Cortex of kidney (tissue), 1 donor: Measurements from ENCODE around the gene FBXW10B.
"Not testable (repeated sequence)": the region's sequence is repeated elsewhere in the genome, so short reads cannot be mapped to it uniquely, and the experiment has no call there.

Source experiments
- DNase-seq: peaks from one replicate; lab custom pipeline; 2025; lab: John Stamatoyannopoulos, UW

FBXW10B gene, protein sequence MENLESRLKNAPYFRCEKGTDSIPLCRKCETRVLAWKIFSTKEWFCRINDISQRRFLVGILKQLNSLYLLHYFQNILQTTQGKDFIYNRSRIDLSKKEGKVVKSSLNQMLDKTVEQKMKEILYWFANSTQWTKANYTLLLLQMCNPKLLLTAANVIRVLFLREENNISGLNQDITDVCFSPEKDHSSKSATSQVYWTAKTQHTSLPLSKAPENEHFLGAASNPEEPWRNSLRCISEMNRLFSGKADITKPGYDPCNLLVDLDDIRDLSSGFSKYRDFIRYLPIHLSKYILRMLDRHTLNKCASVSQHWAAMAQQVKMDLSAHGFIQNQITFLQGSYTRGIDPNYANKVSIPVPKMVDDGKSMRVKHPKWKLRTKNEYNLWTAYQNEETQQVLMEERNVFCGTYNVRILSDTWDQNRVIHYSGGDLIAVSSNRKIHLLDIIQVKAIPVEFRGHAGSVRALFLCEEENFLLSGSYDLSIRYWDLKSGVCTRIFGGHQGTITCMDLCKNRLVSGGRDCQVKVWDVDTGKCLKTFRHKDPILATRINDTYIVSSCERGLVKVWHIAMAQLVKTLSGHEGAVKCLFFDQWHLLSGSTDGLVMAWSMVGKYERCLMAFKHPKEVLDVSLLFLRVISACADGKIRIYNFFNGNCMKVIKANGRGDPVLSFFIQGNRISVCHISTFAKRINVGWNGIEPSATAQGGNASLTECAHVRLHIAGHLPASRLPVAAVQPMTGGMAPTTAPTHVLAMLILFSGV

GRCh38 chr17:15619331-15620058 lies at the start of gene FBXW10B:
FBXW10B (minus strand) TSS chr17:15619704; CDS start chr17:15619512, 192 bp downstream.
- not testable (repeated sequence) for DNase-seq

- no peak for DNase-seq
Observed at GRCh38 chr17:15663691-15664090, 44.2 kb upstream of the FBXW10B start.

DNA sequence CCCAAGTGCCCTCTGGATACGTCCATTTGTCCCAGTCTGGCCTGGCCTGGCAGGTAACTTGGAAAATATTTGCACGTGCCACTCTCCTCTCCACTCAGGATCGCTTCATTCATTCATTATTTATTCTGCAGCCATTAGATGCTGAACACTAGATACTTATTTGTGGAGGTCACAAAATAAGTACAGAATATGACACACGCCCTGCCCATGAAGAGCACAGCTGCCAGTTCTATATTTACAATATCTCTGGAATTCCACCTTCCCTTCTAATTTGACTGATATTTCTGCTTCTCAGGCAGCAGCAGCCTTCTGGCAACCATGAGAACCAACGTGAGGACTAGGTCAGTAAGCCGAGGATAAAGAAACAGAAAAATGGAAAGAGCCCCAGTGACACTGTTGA lies 43.7 kb upstream of the FBXW10B start:
- DNase-seq = no peak

DNA sequence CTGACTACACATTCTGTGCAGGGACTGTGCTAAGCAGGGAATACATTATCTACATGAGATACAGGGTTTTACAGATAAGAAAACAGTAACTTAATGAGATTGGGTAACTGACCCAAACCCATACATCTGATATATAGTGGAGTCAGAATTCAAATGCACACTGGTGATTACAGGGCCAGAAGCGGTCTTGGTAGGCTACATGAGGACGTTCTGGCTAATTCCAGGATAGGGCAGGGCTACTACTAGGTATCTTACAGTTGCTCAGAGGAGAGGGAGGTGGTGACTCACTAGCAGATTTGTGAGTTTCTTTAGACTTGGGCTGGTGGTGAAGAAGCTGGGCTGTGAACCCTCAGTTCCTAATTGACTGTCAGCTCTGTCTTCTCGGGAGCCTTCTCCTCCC lies 43.2 kb upstream of the FBXW10B start:
- DNase-seq = no peak

- no peak for DNase-seq
Observed at GRCh38 chr17:15660077-15660476, 40.6 kb upstream of the FBXW10B start.

GRCh38 chr17:15659663-15660062 lies 40.2 kb upstream of the FBXW10B start:
- no peak for DNase-seq

- DNase-seq = no peak
Observed at GRCh38 chr17:15659236-15659635, 39.7 kb upstream of the FBXW10B start.

DNA sequence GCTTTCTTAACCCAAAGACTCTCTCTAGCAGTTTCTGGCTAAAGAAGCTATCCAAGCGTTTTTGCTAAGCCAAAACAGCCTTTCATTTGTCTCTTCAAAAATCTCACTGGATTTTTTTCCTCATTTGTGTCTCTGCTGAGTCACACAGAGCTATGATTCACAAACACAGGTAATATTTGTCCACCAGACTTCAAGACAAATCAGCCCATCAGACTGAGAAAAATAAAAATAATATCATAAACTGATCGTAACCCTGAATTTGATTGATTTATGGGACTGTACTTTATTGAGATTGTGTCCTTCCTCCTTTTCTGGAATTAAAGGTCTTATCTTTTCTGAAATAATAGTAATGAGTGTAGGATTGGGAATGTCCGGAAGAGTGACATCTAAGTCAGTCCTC lies 38.8 kb upstream of the FBXW10B start:
- DNase-seq = no peak

GRCh38 chr17:15657868-15658267 lies 38.4 kb upstream of the FBXW10B start:
- DNase-seq = no peak

GRCh38 chr17:15654886-15655561 lies 35.5 kb upstream of the FBXW10B start:
- DNase-seq = no peak

- not testable (repeated sequence) for DNase-seq
Observed at GRCh38 chr17:15654401-15654800, 34.9 kb upstream of the FBXW10B start.

GRCh38 chr17:15652960-15653359 lies 33.5 kb upstream of the FBXW10B start:
- DNase-seq = no peak

DNA sequence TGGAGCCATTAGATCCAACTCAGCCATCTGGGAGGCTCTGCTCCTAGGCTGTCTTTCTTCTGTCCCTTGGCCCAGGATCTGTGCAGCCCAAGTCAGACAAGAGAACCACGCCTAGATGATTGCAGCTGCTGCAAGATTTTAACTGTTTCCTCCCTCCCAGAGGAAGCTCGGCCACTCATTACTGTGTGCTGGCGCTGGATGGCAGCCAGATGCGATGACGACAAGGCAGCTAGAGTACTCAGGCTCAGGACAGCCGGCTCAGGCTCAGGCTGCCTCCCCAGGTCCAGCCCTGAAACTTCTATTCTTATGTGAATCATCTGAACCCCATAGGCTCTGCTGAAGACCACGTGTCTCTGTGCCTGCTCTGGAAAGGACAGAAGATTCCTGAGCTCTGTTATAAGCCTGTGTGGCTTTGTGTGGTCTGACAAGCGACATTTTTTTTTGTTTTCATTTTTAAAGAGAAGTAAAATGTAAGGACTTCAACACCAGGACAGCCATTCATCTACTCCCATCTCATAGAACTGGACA lies 32.1 kb upstream of the FBXW10B start:
- DNase-seq = no peak

DNA sequence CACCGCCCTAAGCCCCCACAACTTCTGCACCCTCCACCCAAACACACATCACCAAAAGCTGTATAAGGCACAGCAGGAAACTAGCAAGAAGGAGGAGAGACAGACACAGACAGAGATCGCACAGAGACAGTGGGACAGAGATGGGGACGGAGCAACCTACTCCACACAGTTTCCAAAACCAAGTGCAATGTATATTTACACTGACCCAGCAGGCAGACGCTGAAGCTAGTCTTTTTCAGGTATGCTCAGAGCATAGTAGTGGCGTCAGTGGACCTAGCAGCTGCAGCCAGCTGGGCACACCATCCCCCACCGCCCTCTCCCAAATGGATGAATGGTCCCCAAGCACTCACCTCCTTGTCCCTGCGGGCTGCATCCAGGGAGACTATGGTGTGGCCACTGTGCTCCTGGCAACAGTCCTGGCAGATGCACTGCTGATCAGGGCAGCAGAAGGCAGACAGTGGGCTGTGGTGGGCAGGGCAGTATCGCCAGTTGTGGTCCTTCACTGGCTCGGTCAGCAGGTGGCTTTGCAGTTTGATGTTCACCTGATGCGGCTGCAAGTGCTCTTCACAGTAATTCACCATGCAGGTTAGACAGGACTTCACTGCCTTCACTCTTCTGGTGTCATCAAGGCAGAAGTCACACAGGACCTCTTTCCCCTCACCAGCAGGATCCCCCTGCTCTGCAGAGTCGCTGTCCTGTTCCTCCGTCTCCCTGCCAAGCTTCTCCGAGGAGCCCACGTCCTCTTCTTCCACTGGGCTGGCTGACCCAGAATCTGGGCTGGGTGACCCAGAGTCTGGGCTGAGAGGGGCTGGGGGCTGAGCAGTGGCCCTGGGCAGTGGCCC lies 31.5 kb upstream of the FBXW10B start:
- DNase-seq = no peak

GRCh38 chr17:15649861-15650421 lies 30.4 kb upstream of the FBXW10B start:
- no peak for DNase-seq

GRCh38 chr17:15648386-15648785 lies 28.9 kb upstream of the FBXW10B start:
- no peak for DNase-seq

- not testable (repeated sequence) for DNase-seq
Observed at GRCh38 chr17:15645942-15646312, 26.4 kb upstream of the FBXW10B start.

DNA sequence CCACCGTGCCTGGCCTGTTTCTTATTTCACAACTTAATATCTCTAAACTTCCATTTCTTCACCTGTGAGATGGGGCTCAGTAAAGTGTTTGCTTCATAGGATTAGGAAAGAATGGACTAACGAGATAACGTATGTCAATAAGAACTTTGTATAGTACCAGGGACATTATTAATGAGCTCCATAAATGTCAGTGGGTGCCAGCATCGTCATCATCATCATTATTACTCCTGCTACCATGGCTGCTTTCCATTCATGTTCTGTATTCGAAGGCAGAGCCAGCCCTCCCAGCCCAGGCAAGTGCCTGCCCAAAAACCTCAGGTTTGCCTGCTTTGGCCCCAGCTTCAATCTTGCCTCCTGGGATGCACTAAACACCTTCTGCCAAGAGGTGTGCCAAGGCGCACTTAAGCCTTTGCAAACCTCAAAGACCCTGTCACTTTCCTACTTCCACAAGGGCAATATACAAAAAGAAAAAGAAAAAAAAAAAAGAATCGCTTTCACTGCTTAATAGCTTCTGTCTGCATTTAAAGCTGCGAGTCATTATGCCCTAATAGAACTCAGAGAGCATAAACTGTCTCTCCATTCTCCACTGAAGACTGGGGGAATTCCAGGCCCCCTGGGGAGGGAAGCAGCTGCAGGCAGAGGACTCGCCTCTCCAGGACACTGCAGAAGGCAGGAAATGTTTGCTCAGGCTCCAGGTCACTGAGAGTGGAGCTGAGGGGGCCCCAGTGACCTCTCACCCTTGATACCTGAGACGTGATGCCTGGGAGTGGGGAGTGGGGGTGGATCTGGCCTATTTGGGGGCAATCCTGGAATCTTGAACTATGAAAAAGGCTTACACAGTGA lies 25.8 kb upstream of the FBXW10B start:
- not testable (repeated sequence) for DNase-seq

DNA sequence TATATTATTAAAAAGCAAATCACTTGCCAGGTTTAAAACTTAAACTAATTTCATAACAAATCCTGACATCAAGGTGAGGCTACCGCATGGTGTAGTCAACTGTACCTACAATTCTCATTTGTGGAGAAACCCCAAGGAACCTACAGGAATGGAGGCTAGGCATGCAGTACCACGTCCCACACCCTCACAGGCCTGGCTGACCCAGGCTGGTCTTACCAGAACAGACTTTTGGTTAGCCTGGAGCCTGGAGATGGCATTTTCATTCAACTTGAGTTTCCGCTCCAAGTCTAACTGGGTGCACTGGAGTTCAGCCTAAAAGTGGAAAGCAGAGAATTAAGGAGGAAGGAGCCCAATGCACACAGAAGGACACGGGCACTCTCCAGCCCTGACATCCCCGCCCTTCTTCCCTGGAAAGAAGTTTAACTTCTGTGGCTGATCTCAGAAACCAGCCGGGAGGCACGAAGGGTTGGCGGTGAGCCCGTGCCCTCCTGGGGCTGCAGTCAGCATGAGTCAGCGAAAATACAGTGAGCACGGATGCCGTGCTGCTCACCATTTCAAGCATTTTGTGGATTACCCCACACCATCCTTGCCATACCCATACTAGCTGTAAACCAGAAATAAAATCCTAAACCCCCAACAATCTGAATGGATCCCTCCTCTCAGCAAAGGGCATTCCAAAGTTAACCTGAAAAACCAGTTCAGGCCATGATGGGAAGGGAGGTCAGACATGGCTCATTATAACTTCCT lies 23.2 kb upstream of the FBXW10B start:
- DNase-seq = not testable (repeated sequence)
